Measurements from ENCODE around the gene RYR2. TPM values are rescaled to one million over a fixed set of nuclear protein-coding genes. Genes with fewer than 3 reads are reported as not detected.

Gene RYR2
- total and polyA plus RNA-seq, 7 donors, result under 0.01 to 22.4 (median 6.1) TPM

- intact Hi-C loops (cut with DNase I), result no loop called here
- TF ChIP-seq EP300 (IDR thresholded peaks at IDR 0.05) (no peak), POLR2AphosphoS5 (IDR thresholded peaks at IDR 0.05) (no peak), POLR2A (IDR thresholded peaks at IDR 0.05) (no peak), CTCF (IDR thresholded peaks at IDR 0.05) (no peak)
- Histone ChIP-seq H3K36me3 (peaks cover 0 to 15% (median 0%) of the 10 kb centered on the region in 4 donors), H3K9me3 (no peaks in the 10 kb centered on the region), H3K27me3 (no peaks in the 10 kb centered on the region), H3K27ac (no peak overlapping the region), H3K4me3 (no peak overlapping the region), H3K4me1 (no peaks in the 10 kb centered on the region)
- DNase-seq, result no peak
- 77 to 88% methylated on average over 8 of the region's 8 CpGs for WGBS, 2 donors
Observed at GRCh38 chr1:237503292-237503691, 461.3 kb downstream of the RYR2 start.

GRCh38 chr1:237507005-237507404 is 465.0 kb downstream of the RYR2 start:
- WGBS, 2 donors, result 52 to 79% methylated on average over 2 of the region's 2 CpGs
- H3K36me3 ChIP-seq, result peaks cover 0 to 15% (median 0%) of the 10 kb centered on the region in 4 donors
- no peaks in the 10 kb centered on the region for H3K27me3 ChIP-seq
- H3K4me3 ChIP-seq, result no peak overlapping the region
- H3K4me1 ChIP-seq, result no peaks in the 10 kb centered on the region
- no peak for DNase-seq
- H3K27ac ChIP-seq, result no peak overlapping the region
- no peaks in the 10 kb centered on the region for H3K9me3 ChIP-seq
- TF ChIP-seq EP300 (IDR thresholded peaks at IDR 0.05), result no peak
- TF ChIP-seq POLR2AphosphoS5 (IDR thresholded peaks at IDR 0.05), result no peak
- no peak for TF ChIP-seq POLR2A (IDR thresholded peaks at IDR 0.05)
- TF ChIP-seq CTCF (IDR thresholded peaks at IDR 0.05), result no peak
- intact Hi-C loops (cut with DNase I), result no loop called here

GRCh38 chr1:237509748-237510147 is 467.8 kb downstream of the RYR2 start:
- Histone ChIP-seq H3K9me3 (no peaks in the 10 kb centered on the region), H3K4me1 (no peaks in the 10 kb centered on the region), H3K27me3 (no peaks in the 10 kb centered on the region), H3K36me3 (peaks cover 0 to 5% (median 0%) of the 10 kb centered on the region in 4 donors), H3K4me3 (no peak overlapping the region), H3K27ac (no peak overlapping the region)
- no peak for DNase-seq
- no peak for TF ChIP-seq CTCF (IDR thresholded peaks at IDR 0.05)
- no peak for TF ChIP-seq EP300 (IDR thresholded peaks at IDR 0.05)
- TF ChIP-seq POLR2AphosphoS5 (IDR thresholded peaks at IDR 0.05), result no peak
- TF ChIP-seq POLR2A (IDR thresholded peaks at IDR 0.05), result no peak
- intact Hi-C loops (cut with DNase I), result no loop called here
- WGBS, 2 donors, result 66 to 70% methylated on average over 2 of the region's 2 CpGs

- Histone ChIP-seq H3K27me3 (no peaks in the 10 kb centered on the region), H3K4me3 (no peak overlapping the region), H3K27ac (no peak overlapping the region), H3K4me1 (no peaks in the 10 kb centered on the region), H3K9me3 (no peaks in the 10 kb centered on the region), H3K36me3 (peaks cover 0 to 5% (median 0%) of the 10 kb centered on the region in 4 donors)
- WGBS, 2 donors, result 75 to 87% methylated on average over 3 of the region's 3 CpGs
- intact Hi-C loops (cut with DNase I), result no loop called here
- TF ChIP-seq CTCF (IDR thresholded peaks at IDR 0.05) (no peak), POLR2AphosphoS5 (IDR thresholded peaks at IDR 0.05) (no peak), EP300 (IDR thresholded peaks at IDR 0.05) (no peak), POLR2A (IDR thresholded peaks at IDR 0.05) (no peak)
- DNase-seq, result no peak
Observed at GRCh38 chr1:237525102-237525501, 483.1 kb downstream of the RYR2 start.

- TF ChIP-seq POLR2AphosphoS5 (IDR thresholded peaks at IDR 0.05) (no peak), CTCF (IDR thresholded peaks at IDR 0.05) (no peak), EP300 (IDR thresholded peaks at IDR 0.05) (no peak), POLR2A (IDR thresholded peaks at IDR 0.05) (no peak)
- Histone ChIP-seq H3K9me3 (no peaks in the 10 kb centered on the region), H3K4me3 (no peak overlapping the region), H3K4me1 (no peaks in the 10 kb centered on the region), H3K36me3 (peaks cover 0 to 5% (median 0%) of the 10 kb centered on the region in 4 donors), H3K27ac (no peak overlapping the region), H3K27me3 (no peaks in the 10 kb centered on the region)
- no peak for DNase-seq
- intact Hi-C loops (cut with DNase I), result no loop called here
- WGBS, 2 donors, result 82 to 83% methylated on average over 4 of the region's 4 CpGs
Observed at GRCh38 chr1:237527761-237528160, 485.8 kb downstream of the RYR2 start.
